ENCODE results near the gene BRIX1.

The BRIX1 gene

GRCh38 chr5:34915139-34915855 lies at the start of gene BRIX1, which contains the start of gene RAD1:
Gene BRIX1 (plus strand): TSS chr5:34915711. CDS start chr5:34915739, 28 bp downstream.
Gene RAD1 (minus strand): TSS chr5:34915504. CDS start chr5:34914892, 612 bp downstream.
- peak; percentile 98 for DNase-seq

GRCh38 chr5:34866989-34867471 lies 48.5 kb upstream of the BRIX1 start:
- DNase-seq: no peak

- DNase-seq: no peak
Measured at GRCh38 chr5:34867660-34868059, 47.9 kb upstream of the BRIX1 start.

GRCh38 chr5:34868791-34869190 lies 46.7 kb upstream of the BRIX1 start:
- no peak for DNase-seq

GRCh38 chr5:34869256-34869655 lies 46.3 kb upstream of the BRIX1 start:
- DNase-seq: no peak

GRCh38 chr5:34870382-34870781 lies 45.1 kb upstream of the BRIX1 start:
- DNase-seq: no peak

GRCh38 chr5:34876275-34876674 lies 39.2 kb upstream of the BRIX1 start:
- no peak for DNase-seq

- DNase-seq: no peak
Measured at GRCh38 chr5:34881246-34881645, 34.3 kb upstream of the BRIX1 start.

GRCh38 chr5:34886392-34887119 lies 29.0 kb upstream of the BRIX1 start:
- no peak for DNase-seq

- DNase-seq: no peak
Measured at GRCh38 chr5:34889394-34889793, 26.1 kb upstream of the BRIX1 start.

GRCh38 chr5:34891981-34892380 lies 23.5 kb upstream of the BRIX1 start:
- no peak for DNase-seq

GRCh38 chr5:34892414-34892813 lies 23.1 kb upstream of the BRIX1 start:
- no peak for DNase-seq

GRCh38 chr5:34894716-34895115 lies 20.8 kb upstream of the BRIX1 start:
- DNase-seq: no peak

GRCh38 chr5:34895641-34896419 lies 19.7 kb upstream of the BRIX1 start:
- no peak for DNase-seq

GRCh38 chr5:34897646-34898045 lies 17.9 kb upstream of the BRIX1 start:
- DNase-seq: no peak

GRCh38 chr5:34898258-34898895 lies 17.1 kb upstream of the BRIX1 start:
- DNase-seq: peak; percentile 48

GRCh38 chr5:34899066-34899465 lies 16.4 kb upstream of the BRIX1 start:
- no peak for DNase-seq

GRCh38 chr5:34900652-34901051 lies 14.9 kb upstream of the BRIX1 start:
- no peak for DNase-seq

GRCh38 chr5:34903260-34903659 lies 12.3 kb upstream of the BRIX1 start:
- DNase-seq: no peak

GRCh38 chr5:34905564-34905963 lies 9.9 kb upstream of the BRIX1 start:
- no peak for DNase-seq

GRCh38 chr5:34913072-34913471 lies 2.4 kb upstream of the BRIX1 start:
- no peak for DNase-seq

- DNase-seq: no peak
Measured at GRCh38 chr5:34914671-34915138, 806 bp upstream of the BRIX1 start.

GRCh38 chr5:34915856-34916192 lies 313 bp downstream of the BRIX1 start:
- DNase-seq: no peak

Data from inflammatory macrophage treated with lipopolysaccharide for 4 hours (primary cell).